Activated CD4-positive, alpha-beta T cell treated with anti-CD3 and anti-CD28 coated beads, Interleukin-2, amount 50 U/mL, for 24 hours (primary cell): Measurements from ENCODE around the gene FNDC3A.
"Not testable (repeated sequence)": the region's sequence is repeated elsewhere in the genome, so short reads cannot be mapped to it uniquely, and the experiment has no call there.

ENCODE experiments used
- DNase-seq, 2 donors: peaks; one replicate each; pipeline ENCODE4 v3.0.0-alpha.2; 2020; ENCODE audit warnings: low read depth in 1 of 2, low spot score in 1 of 2

FNDC3A gene

DNA sequence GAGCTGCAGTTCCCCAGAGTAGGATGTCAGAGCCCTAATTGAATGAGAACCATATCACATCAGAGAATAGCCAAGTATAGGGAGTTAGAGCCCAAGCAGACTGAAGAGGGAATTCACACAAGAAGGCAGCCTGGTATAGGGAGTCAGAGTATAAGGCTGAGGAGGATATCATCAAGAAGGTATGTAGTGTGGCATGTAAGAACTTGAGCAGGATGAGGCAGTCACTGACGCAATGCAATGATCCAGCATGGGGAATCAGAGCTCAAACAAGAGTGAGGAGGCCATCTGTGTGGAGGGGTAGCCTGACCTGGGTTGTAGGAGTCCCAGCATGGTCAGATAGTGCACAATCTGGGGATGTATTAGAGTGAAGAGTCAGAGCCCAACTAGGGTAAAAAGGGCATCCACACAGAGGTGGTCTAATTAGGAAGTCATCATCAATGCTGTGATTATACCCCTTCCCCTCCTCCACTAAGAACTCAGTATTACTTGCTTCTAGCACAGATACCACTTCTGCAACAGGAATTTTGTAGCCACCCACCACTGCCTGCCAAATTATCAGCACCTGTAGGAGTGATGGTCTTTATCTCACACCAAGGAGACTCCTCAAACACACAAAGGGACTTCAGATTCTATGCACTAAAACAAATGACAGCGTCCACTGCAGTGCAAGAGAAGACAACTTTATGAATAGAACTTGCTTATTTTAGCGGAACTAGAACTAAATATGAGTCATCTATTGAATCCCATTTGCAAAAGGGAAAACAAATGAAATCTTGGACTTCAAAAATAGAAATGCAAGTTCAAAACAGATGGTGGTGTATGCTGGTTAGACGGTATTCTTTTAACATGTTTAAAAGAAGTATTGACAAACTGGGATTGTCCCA, 107.2 kb downstream of the FNDC3A start:
- DNase-seq: no peak

DNA sequence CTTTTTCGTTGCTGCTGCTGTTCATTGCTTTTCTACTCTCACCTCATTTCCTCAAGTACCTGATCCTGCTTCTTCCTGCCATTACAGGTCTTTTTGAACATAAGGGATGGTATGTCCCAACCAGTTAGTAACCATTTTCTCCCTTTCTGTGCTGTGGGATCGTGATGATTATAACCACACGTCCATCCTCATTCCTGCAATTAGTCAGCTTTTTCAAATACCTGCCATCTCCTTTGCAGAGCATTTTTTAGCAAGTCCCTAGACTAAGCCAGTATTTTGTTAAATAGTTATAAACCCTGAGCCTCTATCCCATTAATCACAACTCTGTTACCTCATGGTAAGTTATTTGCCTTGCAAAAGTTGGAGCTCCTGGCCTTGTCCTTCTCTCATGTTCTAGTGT, 109.2 kb downstream of the FNDC3A start:
- no peak for DNase-seq

DNA sequence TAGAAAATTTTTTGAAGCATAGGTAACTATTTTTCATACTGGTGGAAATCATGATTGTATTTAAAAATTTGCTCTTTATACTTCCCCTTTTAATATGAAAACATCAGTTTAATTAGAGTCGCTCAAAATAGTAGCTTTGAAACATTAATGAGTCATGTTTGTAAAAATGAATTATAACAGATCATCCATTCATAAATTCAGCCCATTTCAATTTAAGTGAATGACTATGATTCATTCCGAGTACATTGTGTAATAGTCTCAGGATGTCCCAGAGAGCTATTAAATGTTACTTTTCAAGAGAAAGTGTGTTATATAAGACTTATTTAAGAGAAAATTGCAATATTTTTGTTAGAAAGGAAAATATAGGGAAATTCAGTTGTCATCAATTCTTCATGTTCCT, 111.0 kb downstream of the FNDC3A start:
- no peak for DNase-seq

DNA sequence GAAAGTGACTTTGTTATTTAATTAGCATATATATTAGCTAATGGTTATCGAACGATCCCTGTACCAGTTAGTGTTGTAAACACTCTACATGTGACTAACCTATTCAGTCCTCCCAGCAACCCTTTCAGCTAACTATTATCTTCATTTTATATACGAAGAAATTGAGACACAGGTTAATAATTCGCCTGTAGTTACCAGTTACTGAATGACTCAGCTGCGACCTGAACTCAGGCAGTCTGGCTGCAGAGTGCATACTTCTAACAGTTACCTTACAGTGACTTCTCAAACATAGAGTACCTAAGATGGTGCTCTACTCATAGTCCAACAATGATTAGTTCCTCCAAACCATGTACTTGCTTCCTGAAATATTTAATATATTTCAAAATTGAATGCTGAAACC, 117.7 kb downstream of the FNDC3A start:
- no peak for DNase-seq

DNA sequence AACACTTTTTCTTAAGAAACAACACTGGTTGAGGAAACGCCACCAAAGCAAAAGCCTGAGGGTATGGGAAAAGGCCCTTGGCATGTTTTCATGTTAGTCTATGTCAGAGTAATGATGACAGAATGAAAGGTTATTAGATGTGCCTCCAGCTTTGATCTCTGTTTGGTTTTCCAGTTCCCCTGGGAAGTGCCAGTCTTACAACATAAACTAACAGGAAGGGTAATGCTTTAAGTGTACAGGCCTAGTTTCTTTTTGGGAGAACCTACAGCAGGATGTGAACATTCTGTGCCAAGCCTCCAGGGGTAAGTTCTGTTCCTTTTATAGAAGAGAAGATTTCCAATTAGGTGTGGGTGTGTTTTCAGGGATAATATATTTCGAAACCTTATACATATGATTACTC, 121.7 kb downstream of the FNDC3A start:
- no peak for DNase-seq

DNA sequence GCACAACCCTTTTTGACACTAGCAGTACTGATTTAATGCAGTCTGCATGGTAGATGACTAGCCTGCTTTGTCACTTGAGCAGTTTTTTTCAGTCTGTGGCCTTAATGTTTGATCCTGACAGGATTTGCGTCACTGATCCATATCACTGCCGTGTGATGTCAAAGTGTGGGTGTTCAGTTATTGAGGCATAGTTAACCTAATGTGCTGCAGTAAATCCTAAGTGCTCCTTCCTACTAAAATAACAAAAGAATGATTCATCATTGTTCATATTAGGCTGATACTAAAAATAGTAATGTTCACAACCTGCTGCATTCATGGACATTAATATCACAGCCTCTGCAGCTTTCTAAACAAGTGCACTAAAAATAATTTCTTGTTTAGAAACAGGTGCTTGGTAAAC, 122.5 kb downstream of the FNDC3A start:
- DNase-seq: no peak

DNA sequence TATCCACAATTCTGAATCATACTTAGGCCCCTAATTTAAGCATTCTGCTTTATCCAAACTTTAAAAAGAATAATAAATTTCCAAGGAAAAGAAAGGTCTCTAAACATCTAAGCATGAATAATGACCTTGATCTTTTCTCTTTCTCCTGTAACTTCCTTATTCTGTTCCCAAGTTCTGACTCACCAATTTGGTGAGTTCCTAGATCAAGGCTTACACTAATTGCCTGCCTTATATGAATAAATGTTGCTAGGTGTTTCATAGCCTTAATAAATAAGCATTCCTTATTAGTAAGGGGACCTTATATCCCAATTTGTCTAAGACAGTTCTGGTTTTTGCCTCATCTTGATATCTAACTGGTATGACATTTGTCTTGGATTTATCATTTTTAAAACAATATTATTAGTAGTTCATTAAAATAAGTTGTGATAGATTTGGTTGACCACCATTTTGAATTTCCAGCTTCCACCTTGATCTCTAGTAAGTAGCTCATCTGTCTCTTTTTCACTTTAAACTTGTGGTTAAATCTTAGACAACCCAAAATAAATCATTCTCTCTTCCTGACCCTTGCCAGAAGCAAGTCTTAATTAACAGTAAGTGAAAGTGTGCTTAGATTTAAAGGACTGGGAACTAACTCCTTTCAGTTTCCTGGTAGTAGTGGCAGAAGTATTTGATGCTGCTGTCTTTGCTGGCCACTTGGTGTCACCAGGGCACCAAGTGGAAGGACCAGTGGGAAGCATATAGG, 123.2 kb downstream of the FNDC3A start:
- no peak for DNase-seq

DNA sequence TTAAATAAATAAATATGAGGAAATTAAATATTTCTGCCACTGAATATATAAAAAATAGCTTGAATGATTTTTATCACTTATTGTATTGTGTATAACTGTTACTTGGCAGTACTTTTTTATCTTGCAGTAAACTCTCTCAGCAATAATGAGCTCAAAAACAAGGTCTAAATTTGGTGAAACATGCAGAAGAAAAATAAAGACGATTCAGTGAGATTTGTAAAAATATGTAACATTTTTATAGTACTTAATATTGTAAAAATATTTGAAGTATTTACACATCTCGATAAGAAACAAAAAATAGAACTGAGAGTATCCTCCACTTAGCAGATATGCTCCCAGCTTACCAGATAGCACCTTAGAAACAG, 123.8 kb downstream of the FNDC3A start:
- DNase-seq: no peak

DNA sequence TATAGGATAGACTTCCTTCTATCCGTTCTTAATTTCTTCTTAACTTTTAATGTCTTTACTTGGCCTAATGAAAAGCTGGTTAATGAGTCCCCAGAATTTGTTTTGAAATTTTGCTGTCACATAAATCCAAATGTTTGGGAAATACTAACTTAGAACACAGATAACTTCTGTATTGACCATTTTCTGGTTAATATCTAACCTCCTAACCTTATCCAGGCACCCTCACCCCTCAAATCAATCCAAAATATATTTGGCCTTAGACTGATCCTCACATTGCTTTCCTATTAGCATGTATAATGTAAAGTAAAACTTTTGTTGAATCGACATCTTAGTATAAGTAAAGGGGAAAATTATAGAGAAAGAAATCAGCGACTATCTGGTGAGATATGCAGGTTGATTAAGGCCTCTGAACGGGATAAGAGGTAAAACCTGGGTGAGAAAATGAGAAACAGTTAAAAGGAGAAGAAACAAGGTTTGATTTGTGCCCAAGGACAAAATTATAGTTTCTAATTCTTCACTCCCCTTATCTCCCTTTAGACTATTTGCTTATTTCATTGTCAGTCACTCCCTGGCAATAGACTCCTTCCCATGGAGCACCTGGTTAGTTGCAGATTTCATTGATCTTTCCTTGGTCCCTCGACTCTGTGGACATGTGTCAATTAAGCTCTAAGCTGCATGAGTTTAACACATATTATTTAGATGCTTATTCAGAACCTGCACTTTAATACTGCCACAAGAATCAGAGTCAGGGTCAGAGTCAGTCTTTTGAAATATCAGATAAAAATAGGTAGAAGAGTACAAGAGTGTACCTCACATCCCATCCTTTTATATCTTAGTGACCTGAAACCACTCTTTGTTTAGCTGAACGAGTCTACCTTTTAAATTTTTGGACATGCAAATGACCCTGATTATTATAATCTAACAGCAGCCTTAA, 125.2 kb downstream of the FNDC3A start:
- DNase-seq: no peak

DNA sequence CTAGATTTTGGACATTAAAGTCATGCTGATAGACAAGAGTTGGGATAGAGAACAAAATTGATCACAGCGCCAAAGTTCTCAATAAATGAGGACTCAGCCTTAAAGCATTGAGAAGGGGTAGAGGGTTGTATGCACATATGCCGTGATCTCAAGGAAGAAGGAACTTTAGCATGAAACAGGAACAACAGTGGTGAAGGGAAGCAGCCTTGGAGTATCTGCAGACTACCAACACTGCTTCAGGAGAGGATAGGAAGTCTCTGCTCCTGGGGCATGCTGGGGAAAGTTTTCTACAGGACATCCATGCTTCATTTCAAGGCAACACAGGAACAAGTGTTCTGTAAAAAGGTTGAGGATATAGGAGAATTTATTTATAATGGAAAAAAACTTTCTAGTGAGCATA, 132.5 kb downstream of the FNDC3A start:
- no peak for DNase-seq

DNA sequence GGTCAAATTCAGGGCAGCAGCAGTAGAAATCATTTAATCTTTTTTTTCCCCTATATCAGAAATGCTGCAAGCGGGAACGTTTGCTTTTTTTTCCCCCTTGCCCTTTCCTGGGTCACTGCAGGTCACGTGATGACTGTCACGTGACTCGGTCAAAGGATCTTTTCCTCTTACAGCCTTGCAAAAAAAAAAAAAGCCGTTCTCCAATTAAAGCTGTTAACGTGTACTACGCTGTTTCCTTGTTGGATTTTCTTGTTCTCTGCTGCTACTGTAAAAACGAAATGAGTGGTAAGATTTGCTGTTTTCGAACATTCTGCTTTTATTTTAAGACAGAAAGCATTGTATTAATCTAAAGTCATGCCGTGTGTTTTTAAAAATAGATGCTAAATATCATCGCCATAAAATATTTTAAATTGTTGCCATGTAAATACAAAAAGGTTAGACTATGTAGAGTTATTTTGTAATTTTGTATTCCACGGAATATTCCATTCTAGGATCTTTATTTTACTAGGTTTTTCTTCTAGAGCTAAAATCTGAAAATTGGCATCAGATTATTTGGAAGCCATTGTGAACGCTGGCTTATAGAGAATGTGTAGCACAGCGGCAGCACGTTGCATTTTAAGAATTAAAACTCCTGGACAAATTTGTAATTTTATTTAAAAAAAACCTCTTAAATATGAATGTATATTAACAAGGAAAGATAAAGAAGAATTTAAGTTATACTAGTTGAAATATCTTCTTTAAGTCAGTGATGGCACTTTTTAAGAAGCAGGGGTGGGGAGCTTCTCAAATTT, 134.6 kb downstream of the FNDC3A start:
- DNase-seq: peak; percentile 19 to 46

DNA sequence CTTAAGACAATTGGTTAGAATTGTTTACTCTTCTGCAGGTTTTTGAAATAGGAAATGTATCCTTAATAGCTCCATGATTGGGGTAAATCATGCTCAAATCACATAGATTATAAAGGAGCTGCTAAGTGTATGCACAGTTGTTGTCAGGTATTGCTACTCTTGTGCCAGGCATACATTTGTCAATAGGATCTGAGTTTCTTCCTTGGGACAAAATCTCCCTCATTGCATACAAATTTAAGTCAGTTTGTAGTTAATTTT, 135.1 kb downstream of the FNDC3A start:
- DNase-seq: no peak

DNA sequence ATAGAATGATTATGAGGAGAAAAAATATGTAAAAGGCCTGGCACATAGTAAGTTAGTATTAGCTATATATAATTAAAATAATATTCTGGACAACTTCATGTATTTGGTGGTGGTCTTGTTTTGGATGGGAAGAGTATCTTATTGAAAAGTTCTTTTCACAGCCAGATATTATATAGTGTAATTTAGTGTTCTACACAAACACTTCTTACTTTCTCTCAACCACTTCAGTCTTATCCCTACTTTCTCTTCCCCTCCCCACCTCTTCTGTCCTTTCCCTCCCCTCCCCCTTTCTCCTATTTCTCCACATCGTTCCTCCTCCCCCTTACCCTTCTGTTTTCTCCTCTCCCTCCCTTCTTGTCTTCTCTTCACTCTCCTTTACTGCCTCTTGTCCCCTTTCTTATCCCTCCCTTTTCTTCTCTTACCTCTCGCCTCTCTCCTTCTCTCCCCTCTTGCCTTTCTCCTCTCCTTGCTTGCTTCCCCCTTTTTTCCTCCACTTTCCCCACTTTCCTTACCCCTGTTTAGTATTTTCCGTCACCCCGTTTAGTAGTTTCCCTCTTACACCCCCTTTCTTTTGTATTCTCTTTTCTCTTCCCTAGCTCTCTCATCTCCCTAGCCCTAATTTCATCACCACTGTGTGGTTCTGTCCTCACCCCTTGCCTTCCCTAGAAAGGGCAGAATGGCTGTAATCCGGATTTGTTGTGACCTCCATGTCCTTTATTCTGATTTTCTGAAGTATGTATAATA, 137.2 kb downstream of the FNDC3A start:
- no peak for DNase-seq

DNA sequence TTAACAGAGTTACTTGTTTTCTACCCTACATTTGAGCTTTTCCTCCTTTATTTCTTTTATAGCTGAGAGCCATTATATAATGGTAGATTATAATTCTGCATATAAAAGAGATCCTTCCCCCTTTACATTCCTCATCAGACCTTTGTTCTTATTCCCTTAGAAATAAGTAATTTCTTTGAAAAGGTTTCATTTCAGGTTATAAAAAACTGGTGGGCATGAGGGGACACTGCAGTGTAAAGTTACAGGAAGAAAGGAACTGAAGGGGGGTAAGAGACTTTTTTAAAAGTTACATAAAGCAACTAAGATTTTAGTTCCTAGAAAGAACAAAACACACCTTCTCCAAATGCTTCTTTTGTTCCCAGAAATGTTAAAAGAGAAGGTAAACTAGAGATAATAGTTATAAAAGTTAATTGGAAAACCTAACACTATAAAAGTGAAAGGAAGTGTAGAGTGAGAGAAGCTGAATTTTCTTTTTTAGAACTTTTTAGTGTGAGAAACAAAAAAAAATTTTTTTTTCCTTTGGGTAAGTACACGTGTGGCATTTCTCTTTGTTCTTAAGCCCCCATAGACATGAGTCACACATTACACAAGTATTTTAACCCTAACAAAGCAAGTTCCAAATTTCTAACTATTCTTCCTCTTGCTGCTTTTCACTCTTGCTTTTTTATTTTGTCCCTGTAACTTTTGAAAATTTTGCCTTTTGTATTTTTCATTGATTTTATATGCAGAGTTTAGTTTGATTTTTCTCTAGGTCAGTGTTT, 138.0 kb downstream of the FNDC3A start:
- DNase-seq: no peak

DNA sequence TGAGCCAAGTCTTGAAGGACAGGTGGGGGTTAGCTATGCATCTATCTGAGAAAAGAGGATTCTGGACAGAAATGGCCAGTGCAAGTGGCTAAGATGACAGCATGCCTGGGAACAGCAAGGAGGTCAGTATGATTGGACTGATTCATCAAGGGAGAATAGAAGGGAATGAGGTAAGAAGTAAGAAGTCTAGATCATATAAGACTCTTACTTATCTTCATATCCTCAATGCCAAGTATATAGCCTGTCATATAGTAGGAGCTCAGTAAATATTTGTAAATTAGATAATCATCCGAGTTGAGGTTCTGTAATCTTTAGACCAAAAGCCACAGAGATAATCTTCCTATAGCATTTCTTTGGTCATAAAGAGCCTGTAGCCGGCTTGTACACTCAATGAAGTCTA, 141.2 kb downstream of the FNDC3A start:
- DNase-seq: no peak

DNA sequence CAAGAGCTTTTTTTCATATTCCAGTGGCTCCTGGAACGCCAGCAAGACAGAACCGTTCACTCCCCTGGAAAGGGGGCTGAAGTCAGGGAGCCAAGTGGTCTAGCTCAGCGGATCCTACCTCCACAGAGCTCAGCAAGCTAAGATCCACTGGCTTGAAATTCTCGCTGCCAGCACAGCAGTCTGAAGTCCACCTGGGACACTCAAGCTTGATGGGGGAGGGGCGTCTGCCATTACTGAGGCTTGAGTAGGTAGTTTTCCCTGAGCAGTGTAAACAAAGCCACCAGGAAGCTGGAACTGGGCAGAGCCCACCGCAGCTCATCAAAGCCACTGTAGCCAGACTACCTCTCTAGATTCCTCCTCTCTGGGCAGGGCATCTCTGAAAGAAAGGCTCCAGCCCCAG, 142.7 kb downstream of the FNDC3A start:
- DNase-seq: not testable (repeated sequence)

DNA sequence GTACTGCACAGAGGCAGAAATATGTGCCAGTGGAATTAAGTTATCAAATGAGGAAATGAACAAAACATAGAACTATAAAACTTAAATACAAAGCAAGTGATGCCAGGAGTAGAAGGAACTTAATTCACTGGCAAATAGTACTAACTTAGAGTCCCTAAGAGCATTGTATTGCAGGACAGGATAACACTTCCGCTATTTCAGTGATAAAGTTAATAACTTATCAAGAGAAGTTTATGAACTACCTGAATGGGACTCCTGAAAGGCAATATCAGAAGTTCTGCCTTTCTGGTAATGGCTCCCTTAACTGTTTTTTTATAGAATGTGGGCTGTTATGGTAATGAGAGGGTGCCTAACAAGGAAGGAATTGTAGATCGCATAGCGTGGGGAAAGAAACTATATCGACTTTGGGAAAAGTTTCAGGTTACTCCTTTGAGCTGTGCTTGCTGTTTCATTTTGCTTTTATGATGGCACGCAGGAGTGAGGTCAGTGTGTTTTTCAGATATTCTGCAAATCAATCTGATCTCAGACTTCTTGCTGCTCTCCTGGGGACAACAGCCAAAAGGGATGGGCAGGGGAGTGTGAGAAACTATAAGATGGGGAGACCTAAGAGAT, 149.1 kb downstream of the FNDC3A start:
- no peak for DNase-seq

DNA sequence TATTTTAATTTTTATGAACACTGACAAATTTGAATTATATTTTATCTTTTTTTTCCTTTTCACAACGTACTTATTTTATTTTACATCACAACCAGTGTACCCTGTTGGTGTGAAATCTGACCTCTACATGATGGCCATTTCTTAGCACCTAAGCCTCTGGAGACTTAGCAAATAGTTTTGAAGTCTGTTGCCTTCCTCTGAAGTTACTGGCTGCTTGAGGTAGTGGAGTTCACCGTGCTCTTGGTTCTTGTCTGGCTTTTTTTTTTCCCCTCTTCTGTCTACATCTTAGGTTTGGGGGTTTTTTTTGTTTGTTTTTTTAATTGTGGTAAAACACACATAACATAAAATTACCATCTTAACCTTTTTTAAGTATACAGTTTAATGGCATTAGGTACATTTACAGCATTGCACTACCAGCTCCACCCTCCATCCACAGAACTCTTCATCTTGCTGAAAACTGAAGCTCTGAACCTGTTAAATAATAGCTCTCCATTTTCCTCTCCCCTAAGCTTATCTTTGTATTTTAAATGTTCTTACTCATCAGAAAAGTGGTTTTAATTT, 150.3 kb downstream of the FNDC3A start:
- DNase-seq: no peak

DNA sequence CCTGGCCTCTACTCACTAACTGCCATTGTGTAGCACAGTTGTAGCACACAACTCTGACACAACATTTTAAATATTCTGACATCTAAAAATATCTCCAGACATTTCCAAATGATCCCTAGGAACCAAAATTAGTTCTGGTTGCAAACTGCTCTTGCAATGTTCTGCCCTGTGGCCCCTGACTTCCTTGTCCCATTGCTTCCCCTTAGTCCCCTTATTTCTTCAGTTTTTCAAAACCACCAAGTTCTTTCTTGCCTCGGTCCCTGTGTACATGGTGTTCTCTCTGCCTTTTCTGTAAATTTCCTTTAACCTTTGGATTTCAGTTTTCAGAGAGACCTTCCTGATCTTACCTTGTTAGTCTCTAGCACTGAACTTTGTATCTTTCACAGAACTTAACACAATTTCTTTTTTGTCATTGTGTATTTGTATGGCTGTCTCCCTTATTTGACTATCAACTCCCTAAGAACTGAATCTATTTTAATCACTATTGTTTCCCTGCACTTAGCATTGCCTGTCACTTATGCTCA, 156.8 kb downstream of the FNDC3A start:
- DNase-seq: no peak
